Measurements from ENCODE around the gene COL13A1. TPM values are rescaled to one million over a fixed set of nuclear protein-coding genes. Genes with fewer than 3 reads are reported as not detected.

Gene COL13A1
- total RNA-seq, 2 donors from 2014 or later = not detected

GRCh38 chr10:70000262-70000661 is 198.6 kb downstream of the COL13A1 start:
- H3K27ac Mint-ChIP-seq = no peak overlapping the region

GRCh38 chr10:70007116-70007820 is 205.6 kb downstream of the COL13A1 start:
- DNase-seq (ENCODE audit: low spot score in 2 of 2) = no peak
- no peaks in the 10 kb centered on the region for H3K9me3 Mint-ChIP-seq

More at GRCh38 chr10:70000262-70000661, 198.6 kb downstream of the COL13A1 start:
- DNase-seq (ENCODE audit: low spot score in 2 of 2) (no peak), ATAC-seq (no peak)
- Mint-ChIP-seq H3K36me3 (no peaks in the 10 kb centered on the region), H3K9me3 (no peaks in the 10 kb centered on the region)

More at GRCh38 chr10:70007116-70007820, 205.6 kb downstream of the COL13A1 start:
- ATAC-seq = no peak
- H3K36me3 Mint-ChIP-seq = no peaks in the 10 kb centered on the region
- no peak overlapping the region for H3K27ac Mint-ChIP-seq

Other genes with a start within 250 kb of the COL13A1 start
- gene NEUROG3, start 228.5 kb upstream of the COL13A1 start, total RNA-seq = under 1 TPM in 1 of 2 donors, not detected in 1; 0.18 TPM
- gene FAM241B, start 171.7 kb upstream of the COL13A1 start, total RNA-seq = 10 to 100 TPM in 1 of 2 donors, 1 to 10 TPM in 1; 9.0 to 29.8 TPM